Measurements from ENCODE around the gene RBM23. TPM values are rescaled to one million over a fixed set of nuclear protein-coding genes. Genes with fewer than 3 reads are reported as not detected.

RBM23 gene
- polyA plus RNA-seq, 1 of the 3 experiments (the other 2 are of a cell fraction), result 65.5 TPM

- peak overlapping the region; percentile 75 to 92 for H3K27ac ChIP-seq (ENCODE audit: low read depth in 2 of 2, low read length in 1 of 2)
- WGBS (ENCODE audit: low lambda C conversion rate), result 11% methylated on average over 10 of the region's 11 CpGs
- peak overlapping the region; percentile 82 for H3K9ac ChIP-seq
- no peaks in the 10 kb centered on the region for H3K9me2 ChIP-seq
- POLR2A ChIA-PET, result interaction anchor here (1.7 kb wide), 1 partner anchor 16 kb away, joined by 3 read pairs; the partner anchor contains the start of gene LRP10
- no peaks in the 10 kb centered on the region for H3K36me3 ChIP-seq (replicated peaks in 1 of 2; ENCODE audit: control insufficient read depth in 1 of 2, insufficient read depth in 2 of 2, low read length in 1 of 2)
- peak; percentile 92 for TF ChIP-seq MAX (IDR thresholded peaks at IDR 0.05; ENCODE audit: low read depth)
- TF ChIP-seq MXI1 (IDR thresholded peaks at IDR 0.05; ENCODE audit: low read depth, low read length), result peak; percentile 31; the same call in 1 of the 2 replicates
- no peak for TF ChIP-seq GABPA (IDR thresholded peaks at IDR 0.05; ENCODE audit: low read depth)
- TF ChIP-seq CHD2 (IDR thresholded peaks at IDR 0.05; ENCODE audit: low read length, partially characterized antibody), result peak; percentile 8
- TF ChIP-seq TCF12 (IDR thresholded peaks at IDR 0.05), result 0 out of 2 replicates have a peak, but pooled peaks have one; percentile 6
- CTCF ChIA-PET, result interaction anchor here (1.3 to 13.0 kb wide), 7 partner anchors 9 to 108 kb away, joined by 3 to 96 read pairs (median 13); no protein-coding TSS in a partner anchor
- H4K20me1 ChIP-seq (ENCODE audit: insufficient read depth), result no peaks in the 10 kb centered on the region
- peak; percentile 81 for DNase-seq
- no peaks in the 10 kb centered on the region for H3K27me3 ChIP-seq (ENCODE audit: insufficient read depth)
- no peaks in the 10 kb centered on the region for H3F3A ChIP-seq (replicated peaks; ENCODE audit: insufficient read depth)
- peaks cover 6% of the 10 kb centered on the region; the same call in 1 of the 2 replicates for H3K79me2 ChIP-seq (ENCODE audit: insufficient read depth)
- H3K9me3 ChIP-seq, result no peaks in the 10 kb centered on the region
- peak overlapping the region; percentile 63 to 82 for H3K4me3 ChIP-seq (ENCODE audit: low read depth in 2 of 2, low read length in 1 of 2)
- peak overlapping the region; percentile 98; the same call in 1 of the 2 replicates for H2AFZ ChIP-seq (ENCODE audit: low read depth)
- peak overlapping the region; percentile 88 for H3K4me2 ChIP-seq
- peaks cover 8 to 39% of the 10 kb centered on the region in 2 experiments; a peak in 2 of 4 replicates for H3K4me1 ChIP-seq (ENCODE audit: control insufficient read depth in 1 of 2, insufficient read depth in 2 of 2, low read depth in 1 of 2, low read length in 1 of 2)
These were observed 31.5 kb downstream of the RBM23 start for GRCh38 chr14:22887260-22887989.

- 15% methylated on average over 35 of the region's 77 CpGs for WGBS (ENCODE audit: low lambda C conversion rate)
- Histone ChIP-seq H3K36me3 (replicated peaks in 1 of 2; ENCODE audit: control insufficient read depth in 1 of 2, insufficient read depth in 2 of 2, low read length in 1 of 2) (no peaks in the 10 kb centered on the region), H3K9me3 (no peaks in the 10 kb centered on the region), H3K4me2 (peak overlapping the region; percentile 88), H3F3A (replicated peaks; ENCODE audit: insufficient read depth) (peaks cover 2% of the 10 kb centered on the region), H2AFZ (ENCODE audit: low read depth) (peak overlapping the region; percentile 98; the same call in 1 of the 2 replicates), H4K20me1 (ENCODE audit: insufficient read depth) (no peaks in the 10 kb centered on the region), H3K27me3 (ENCODE audit: insufficient read depth) (no peaks in the 10 kb centered on the region), H3K79me2 (ENCODE audit: insufficient read depth) (peaks cover 6% of the 10 kb centered on the region; the same call in 1 of the 2 replicates), H3K27ac (ENCODE audit: low read depth in 2 of 2, low read length in 1 of 2) (peak overlapping the region; percentile 75 to 92), H3K9me2 (no peaks in the 10 kb centered on the region), H3K9ac (peak overlapping the region; percentile 82), H3K4me3 (ENCODE audit: low read depth in 2 of 2, low read length in 1 of 2) (peak overlapping the region; percentile 63 to 82), H3K4me1 (ENCODE audit: control insufficient read depth in 1 of 2, insufficient read depth in 2 of 2, low read depth in 1 of 2, low read length in 1 of 2) (peaks cover 8 to 45% of the 10 kb centered on the region in 2 experiments; a peak in 2 of 4 replicates)
- TF ChIP-seq CTCF (IDR thresholded peaks at IDR 0.05), result peak; percentile 15; the same call in 1 of the 2 replicates
- no peak for TF ChIP-seq USF1 (IDR thresholded peaks at IDR 0.05; ENCODE audit: borderline replicate concordance, low read depth)
- peak; percentile 69 for TF ChIP-seq MXI1 (IDR thresholded peaks at IDR 0.05; ENCODE audit: low read depth, low read length)
- 0 out of 2 replicates have a peak, but pooled peaks have one; percentile 22 for TF ChIP-seq SIN3A (IDR thresholded peaks at IDR 0.05; ENCODE audit: borderline replicate concordance, low read depth, low read length)
- TF ChIP-seq TAF1 (IDR thresholded peaks at IDR 0.05; ENCODE audit: borderline replicate concordance, low read depth, low read length), result peak; percentile 17; the same call in 1 of the 2 replicates
- TF ChIP-seq POLR2AphosphoS5 (IDR thresholded peaks at IDR 0.05; ENCODE audit: low read depth, low read length), result peak; percentile 47; the same call in 1 of the 2 replicates
- TF ChIP-seq MAX (IDR thresholded peaks at IDR 0.05; ENCODE audit: low read depth), result peak; percentile 67
- TF ChIP-seq IRF3 (IDR thresholded peaks at IDR 0.05; ENCODE audit: low read depth, low read length), result no peak
- TF ChIP-seq FOXM1 (IDR thresholded peaks at IDR 0.05; ENCODE audit: low read depth), result no peak
- no peak for TF ChIP-seq TCF12 (IDR thresholded peaks at IDR 0.05)
- TF ChIP-seq EP300 (IDR thresholded peaks at IDR 0.05; ENCODE audit: borderline replicate concordance in 1 of 2, low read depth in 1 of 2, low read length in 1 of 2), result no peak
- TF ChIP-seq YY1 (IDR thresholded peaks at IDR 0.05; ENCODE audit: low read depth), result 0 out of 2 replicates have a peak, but pooled peaks have one; percentile 43
- ChIA-PET POLR2A (interaction anchor here (0.8 to 1.4 kb wide), 2 partner anchors 14 to 121 kb away, joined by 3 to 7 read pairs; no protein-coding TSS in a partner anchor), CTCF (interaction anchor here (0.9 to 13.0 kb wide), 7 partner anchors 9 to 44 kb away, joined by 3 to 96 read pairs (median 13); no protein-coding TSS in a partner anchor)
- peak; percentile 93 for DNase-seq
These were observed 32.3 kb downstream of the RBM23 start for GRCh38 chr14:22886500-22887259.
